HG03378 (cell line): ENCODE measurements around the gene MPPED1.

Experiments
- ATAC-seq: cut with Tn5 transposase; IDR thresholded peaks from one replicate; pipeline ENCODE4 v1.9.1; 2021; ENCODE audit warnings: mild to moderate bottlenecking, moderate library complexity; ENCODE audit not compliant: unreplicated experiment

MPPED1 gene

GRCh38 chr22:43474161-43475101 lies 62.6 kb downstream of the MPPED1 start:
- no peak for ATAC-seq

- ATAC-seq = no peak
Observed at GRCh38 chr22:43475549-43476076, 63.8 kb downstream of the MPPED1 start.

- ATAC-seq = no peak
Observed at GRCh38 chr22:43476341-43476740, 64.5 kb downstream of the MPPED1 start.

GRCh38 chr22:43476751-43477725 lies 65.2 kb downstream of the MPPED1 start:
- no peak for ATAC-seq

- ATAC-seq = no peak
Observed at GRCh38 chr22:43477966-43478365, 66.2 kb downstream of the MPPED1 start.

- no peak for ATAC-seq
Observed at GRCh38 chr22:43478621-43479300, 66.9 kb downstream of the MPPED1 start.

- no peak for ATAC-seq
Observed at GRCh38 chr22:43479301-43479950, 67.6 kb downstream of the MPPED1 start.

- no peak for ATAC-seq
Observed at GRCh38 chr22:43479962-43480361, 68.1 kb downstream of the MPPED1 start.

- no peak for ATAC-seq
Observed at GRCh38 chr22:43481568-43482317, 69.9 kb downstream of the MPPED1 start.

- no peak for ATAC-seq
Observed at GRCh38 chr22:43482318-43482625, 70.5 kb downstream of the MPPED1 start.

- no peak for ATAC-seq
Observed at GRCh38 chr22:43483266-43483665, 71.5 kb downstream of the MPPED1 start.

GRCh38 chr22:43483669-43484068 lies 71.9 kb downstream of the MPPED1 start:
- ATAC-seq = no peak

- ATAC-seq = no peak
Observed at GRCh38 chr22:43484227-43484626, 72.4 kb downstream of the MPPED1 start.

- ATAC-seq = no peak
Observed at GRCh38 chr22:43485502-43486089, 73.8 kb downstream of the MPPED1 start.

GRCh38 chr22:43487311-43488030 lies 75.7 kb downstream of the MPPED1 start:
- ATAC-seq = no peak

GRCh38 chr22:43488031-43488866 lies 76.4 kb downstream of the MPPED1 start:
- ATAC-seq = no peak

GRCh38 chr22:43488937-43489336 lies 77.1 kb downstream of the MPPED1 start:
- ATAC-seq = no peak

GRCh38 chr22:43490311-43490710 lies 78.5 kb downstream of the MPPED1 start:
- ATAC-seq = no peak
